Measurements from ENCODE around the gene USP5. TPM values are rescaled to one million over a fixed set of nuclear protein-coding genes. Genes with fewer than 3 reads are reported as not detected.
"Not testable (repeated sequence)": the region's sequence is repeated elsewhere in the genome, so short reads cannot be mapped to it uniquely, and the experiment has no call there.

USP5 gene
- total and polyA plus RNA-seq, 3 donors from 2014 or later: 96.1 to 154 (median 97.5) TPM

DNA sequence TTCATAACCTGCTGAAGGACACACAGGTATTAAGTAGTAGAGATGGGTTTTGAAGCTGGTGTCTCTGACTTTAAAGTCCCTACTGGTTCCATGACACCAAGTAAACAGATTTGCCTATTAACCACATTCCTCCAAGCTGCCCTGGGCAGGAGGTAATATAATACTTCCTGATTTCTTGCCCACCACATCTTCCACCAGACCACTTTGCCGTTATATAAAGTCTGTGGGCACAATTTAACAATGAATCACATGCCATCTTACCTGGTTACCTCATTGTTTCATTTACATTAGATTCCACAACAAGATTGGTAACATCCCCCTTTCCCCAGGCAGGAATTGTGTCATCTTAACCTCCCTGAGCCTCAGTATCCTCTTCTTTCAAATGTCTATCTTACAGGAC lies 51.8 kb downstream of the USP5 start:
- WGBS, 2 donors: 74 to 75% methylated on average over 1 of the region's 1 CpG
- TF ChIP-seq, protein P1, sequence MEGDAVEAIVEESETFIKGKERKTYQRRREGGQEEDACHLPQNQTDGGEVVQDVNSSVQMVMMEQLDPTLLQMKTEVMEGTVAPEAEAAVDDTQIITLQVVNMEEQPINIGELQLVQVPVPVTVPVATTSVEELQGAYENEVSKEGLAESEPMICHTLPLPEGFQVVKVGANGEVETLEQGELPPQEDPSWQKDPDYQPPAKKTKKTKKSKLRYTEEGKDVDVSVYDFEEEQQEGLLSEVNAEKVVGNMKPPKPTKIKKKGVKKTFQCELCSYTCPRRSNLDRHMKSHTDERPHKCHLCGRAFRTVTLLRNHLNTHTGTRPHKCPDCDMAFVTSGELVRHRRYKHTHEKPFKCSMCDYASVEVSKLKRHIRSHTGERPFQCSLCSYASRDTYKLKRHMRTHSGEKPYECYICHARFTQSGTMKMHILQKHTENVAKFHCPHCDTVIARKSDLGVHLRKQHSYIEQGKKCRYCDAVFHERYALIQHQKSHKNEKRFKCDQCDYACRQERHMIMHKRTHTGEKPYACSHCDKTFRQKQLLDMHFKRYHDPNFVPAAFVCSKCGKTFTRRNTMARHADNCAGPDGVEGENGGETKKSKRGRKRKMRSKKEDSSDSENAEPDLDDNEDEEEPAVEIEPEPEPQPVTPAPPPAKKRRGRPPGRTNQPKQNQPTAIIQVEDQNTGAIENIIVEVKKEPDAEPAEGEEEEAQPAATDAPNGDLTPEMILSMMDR (IDR thresholded peaks at IDR 0.05): no peak
- no peak for TF ChIP-seq POLR2A (IDR thresholded peaks at IDR 0.05)
- intact Hi-C loops (cut with DNase I; ENCODE audit: low total_unique reads): no loop called here
- peaks cover 13% of the 10 kb centered on the region for H3K4me1 ChIP-seq
- no peak overlapping the region for H3K27ac ChIP-seq
- no peaks in the 10 kb centered on the region for H3K9me3 ChIP-seq
- DNase-seq: no peak
- H3K36me3 ChIP-seq (ENCODE audit: low read depth, missing control alignments): no peaks in the 10 kb centered on the region
- no peaks in the 10 kb centered on the region for H3K27me3 ChIP-seq
- H3K4me3 ChIP-seq: no peak overlapping the region

DNA sequence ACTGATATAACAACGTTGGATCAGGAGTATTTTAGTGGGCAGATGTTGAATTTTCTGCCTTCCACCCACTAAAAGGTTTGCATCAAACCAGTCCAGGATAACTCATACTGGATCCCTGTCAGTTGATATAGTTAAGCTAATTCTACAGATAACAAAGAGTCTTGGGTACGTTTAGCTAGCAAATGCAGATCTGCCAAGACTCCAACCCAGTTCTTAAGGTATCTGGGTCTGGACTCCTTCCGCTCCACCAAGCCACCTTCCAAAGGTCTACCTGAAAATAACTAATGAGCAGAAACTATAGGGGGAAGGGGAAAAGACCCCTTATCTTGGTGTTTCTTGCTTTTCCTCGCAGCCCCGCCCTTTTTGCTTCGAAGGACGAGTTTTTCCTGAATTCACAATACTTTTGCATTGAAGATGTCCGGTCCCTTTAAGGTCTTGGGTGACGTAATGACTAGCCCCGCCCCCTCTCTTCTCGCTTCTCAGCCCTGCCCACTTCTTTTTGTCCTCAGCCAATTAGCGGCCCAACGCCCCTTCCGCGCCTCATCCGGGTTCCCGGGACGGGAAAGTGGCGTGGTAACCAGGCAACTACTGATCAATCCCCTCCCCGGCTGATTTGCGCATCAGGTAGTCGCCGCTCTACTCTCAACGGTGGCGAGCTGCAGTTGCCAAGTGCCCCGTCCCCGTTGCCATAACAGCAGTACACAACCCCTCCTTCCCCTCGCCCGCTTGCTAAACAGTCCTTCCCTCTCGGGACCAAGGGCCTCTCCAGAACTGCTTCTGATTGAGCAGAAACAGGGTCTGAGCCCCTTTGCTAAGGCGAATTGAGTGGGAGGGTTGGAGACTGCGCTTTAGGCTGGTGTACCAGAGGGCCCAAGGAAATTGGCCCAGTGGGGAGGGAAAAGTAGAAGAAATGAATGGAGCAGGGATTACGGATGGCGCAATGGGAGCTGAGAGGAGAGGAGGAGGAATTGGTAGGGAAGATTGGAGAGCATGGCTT lies 52.6 kb downstream of the USP5 start, which contains the start of gene LRRC23:
Gene LRRC23, plus strand, starts transcription at position 543 of the 997 bp plus-strand sequence. CDS start 812 bp downstream, outside the sequence.
- Histone ChIP-seq H3K9me3 (no peaks in the 10 kb centered on the region), H3K4me1 (peaks cover 13% of the 10 kb centered on the region), H3K36me3 (ENCODE audit: low read depth, missing control alignments) (no peaks in the 10 kb centered on the region), H3K27ac (peak within 1 kb of the TSS; percentile 9 to 81), H3K27me3 (no peaks in the 10 kb centered on the region), H3K4me3 (peak within 1 kb of the TSS; percentile 63 to 76)
- no peak for TF ChIP-seq POLR2A (IDR thresholded peaks at IDR 0.05)
- TF ChIP-seq, protein P1 (IDR thresholded peaks at IDR 0.05): no peak
- intact Hi-C loops (cut with DNase I; ENCODE audit: low total_unique reads): no loop called here
- WGBS, 2 donors: 4% methylated on average over 31 to 34 of the region's 34 CpGs
- DNase-seq: peak; percentile 99

DNA sequence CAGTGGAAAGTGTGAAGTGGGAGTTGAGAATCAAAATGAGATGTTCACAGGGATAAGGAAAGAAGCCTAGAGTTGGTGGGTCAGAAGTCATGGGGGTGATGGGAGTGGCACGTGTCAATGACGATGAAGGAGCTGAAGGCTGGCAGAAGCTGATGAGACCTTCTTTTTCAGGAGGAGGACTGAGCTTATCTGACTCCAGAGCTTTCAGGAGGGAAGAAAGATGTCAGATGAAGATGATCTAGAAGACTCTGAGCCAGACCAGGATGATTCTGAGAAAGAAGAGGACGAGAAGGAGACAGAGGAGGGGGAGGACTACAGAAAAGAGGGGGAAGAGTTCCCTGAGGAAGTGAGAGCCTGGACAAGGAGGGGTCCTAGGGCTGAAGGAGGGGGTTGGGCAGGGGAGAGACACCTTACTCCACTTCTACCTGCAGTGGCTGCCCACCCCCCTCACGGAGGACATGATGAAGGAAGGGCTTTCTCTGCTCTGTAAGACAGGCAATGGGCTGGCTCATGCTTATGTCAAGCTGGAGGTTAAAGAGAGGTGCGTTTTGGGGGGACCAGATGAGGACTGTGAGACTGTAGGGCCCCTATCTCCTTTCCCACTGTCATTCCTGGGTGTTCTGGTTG lies 53.6 kb downstream of the USP5 start:
- peaks cover 13% of the 10 kb centered on the region for H3K4me1 ChIP-seq
- no peaks in the 10 kb centered on the region for H3K9me3 ChIP-seq
- TF ChIP-seq, protein P1 (IDR thresholded peaks at IDR 0.05): no peak
- TF ChIP-seq POLR2A (IDR thresholded peaks at IDR 0.05): no peak
- DNase-seq: no peak
- H3K27me3 ChIP-seq: no peaks in the 10 kb centered on the region
- H3K36me3 ChIP-seq (ENCODE audit: low read depth, missing control alignments): no peaks in the 10 kb centered on the region
- H3K27ac ChIP-seq: no peak overlapping the region
- 51 to 64% methylated on average over 5 of the region's 5 CpGs for whole genome bisulfite sequencing, 2 donors
- intact Hi-C loops (cut with DNase I; ENCODE audit: low total_unique reads): no loop called here
- H3K4me3 ChIP-seq: peak overlapping the region; percentile 63 to 76

DNA sequence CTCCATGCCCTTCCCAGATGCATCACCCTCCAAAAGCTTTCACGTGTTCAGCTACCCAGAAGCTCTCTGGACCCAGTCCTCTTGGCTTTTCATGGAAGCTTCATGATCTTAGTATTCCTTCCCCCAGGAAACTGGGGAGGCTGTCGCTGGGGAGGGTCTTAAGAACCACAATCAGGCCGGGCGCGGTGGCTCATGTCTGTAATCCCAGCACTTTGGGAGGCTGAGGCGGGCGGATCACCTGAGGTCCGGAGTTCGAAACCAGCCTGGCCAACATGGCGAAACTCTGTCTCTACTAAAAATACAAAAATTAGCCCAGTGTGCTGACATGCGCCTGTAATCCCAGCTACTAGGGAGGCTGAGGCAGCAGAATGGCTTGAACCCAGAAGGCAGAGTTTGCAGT lies 56.2 kb downstream of the USP5 start:
- H3K36me3 ChIP-seq (ENCODE audit: low read depth, missing control alignments); H3K4me3 ChIP-seq; intact Hi-C loops (cut with DNase I; ENCODE audit: low total_unique reads); H3K27me3 ChIP-seq; H3K9me3 ChIP-seq; H3K27ac ChIP-seq; DNase-seq: not testable (repeated sequence)
- peaks cover 13% of the 10 kb centered on the region for H3K4me1 ChIP-seq
- 96% methylated on average over 9 to 11 of the region's 11 CpGs for WGBS, 2 donors

DNA sequence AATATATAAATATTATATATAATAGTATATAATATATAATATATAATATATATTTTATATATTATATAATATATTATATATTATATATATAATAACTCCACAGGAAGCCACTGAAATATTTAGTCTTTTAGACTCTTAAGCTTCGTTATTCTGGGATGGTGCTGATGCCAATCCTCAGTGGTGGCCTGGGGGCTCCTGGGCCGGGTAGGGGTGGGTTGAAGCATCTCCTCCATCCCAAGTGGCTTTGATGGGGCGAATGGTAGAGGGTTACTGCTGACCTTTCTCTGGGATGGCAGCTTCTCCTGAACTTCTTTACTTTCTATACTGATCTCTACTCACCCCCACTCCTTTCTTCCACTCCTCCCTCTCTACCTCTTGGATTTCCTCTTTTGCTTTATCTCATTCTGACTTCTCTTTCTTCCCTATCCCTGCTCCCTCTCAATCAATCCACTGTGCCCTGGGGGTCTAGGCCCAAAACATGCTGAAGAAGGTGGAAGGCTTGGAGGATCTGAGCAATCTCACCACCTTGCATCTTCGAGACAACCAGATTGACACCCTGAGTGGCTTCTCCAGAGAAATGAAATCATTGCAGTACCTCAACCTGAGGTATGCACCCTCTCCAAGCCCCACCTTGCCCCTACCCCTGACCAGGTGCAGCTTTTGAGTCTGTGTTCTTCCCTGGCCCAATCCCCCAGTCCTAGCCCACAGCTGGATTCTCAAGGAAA lies 57.6 kb downstream of the USP5 start:
- H3K36me3 ChIP-seq (ENCODE audit: low read depth, missing control alignments): no peaks in the 10 kb centered on the region
- 90 to 91% methylated on average over 4 of the region's 4 CpGs for WGBS, 2 donors

More for the DNA sequence above, 57.6 kb downstream of the USP5 start:
- TF ChIP-seq, protein P1 (IDR thresholded peaks at IDR 0.05): no peak
- no peak for TF ChIP-seq POLR2A (IDR thresholded peaks at IDR 0.05)
- intact Hi-C loops (cut with DNase I; ENCODE audit: low total_unique reads): no loop called here
- Histone ChIP-seq H3K4me3 (no peak overlapping the region), H3K27ac (no peak overlapping the region), H3K4me1 (peaks cover 13% of the 10 kb centered on the region), H3K27me3 (no peaks in the 10 kb centered on the region), H3K9me3 (no peaks in the 10 kb centered on the region)
- no peak for DNase-seq

All from testis (tissue), 3 donors.